Retinal pigment epithelial cell (primary cell): Measurements from ENCODE around the gene SOBP.
A peak's percentile ranks its signal among the peaks of the same experiment; 100 is the strongest.

ENCODE experiments used
- DNase-seq: peaks from one replicate; pipeline ENCODE4 v3.0.0-alpha.2; 2010; ENCODE audit warnings: low read depth
- H3K4me3 ChIP-seq: 2 replicates; pipeline ENCODE4 v1.5.1; 2011; ENCODE audit warnings: mild to moderate bottlenecking, low read length, control low read depth, moderate library complexity
- CTCF ChIP-seq: conservative IDR thresholded peaks from 2 replicates; pipeline ENCODE4 v1.5.1; 2011; ENCODE audit warnings: low read depth, low read length, control low read depth, inconsistent platforms

The SOBP gene

DNA sequence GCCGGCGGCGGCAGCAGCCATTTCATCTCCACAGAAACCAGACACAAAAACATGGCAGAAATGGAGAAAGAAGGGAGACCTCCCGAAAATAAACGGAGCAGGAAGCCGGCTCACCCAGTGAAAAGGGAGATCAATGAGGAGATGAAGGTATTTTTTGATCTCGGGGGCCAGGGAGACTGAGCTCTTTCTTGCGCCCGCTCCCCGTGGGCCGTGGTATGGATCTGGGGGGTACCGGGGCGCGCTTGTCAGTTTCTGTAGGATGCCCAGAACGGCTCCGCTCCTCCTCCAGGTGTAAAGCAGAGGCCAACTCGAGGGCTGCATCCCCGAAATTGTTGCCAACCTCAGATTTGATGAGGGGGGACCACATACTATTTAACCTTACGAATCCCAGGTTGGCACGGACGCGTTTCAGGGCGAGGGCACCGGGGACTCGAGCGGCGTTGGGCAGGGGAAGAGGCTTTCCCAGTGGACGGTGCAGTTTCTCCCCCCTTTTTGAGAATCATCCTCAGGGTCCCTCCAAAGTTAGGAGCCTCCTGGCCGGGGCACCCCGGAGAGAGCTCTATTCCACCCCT lies 735 bp downstream of the SOBP start:
- no peak for DNase-seq

GRCh38 chr6:107491138-107491609 lies 1.3 kb downstream of the SOBP start:
- no peak for TF ChIP-seq CTCF
- DNase-seq: no peak
- H3K4me3 ChIP-seq: peak overlapping the region; percentile 64

More for the DNA sequence above, 735 bp downstream of the SOBP start:
- no peak for TF ChIP-seq CTCF
- peak overlapping the region; percentile 64 for H3K4me3 ChIP-seq

- H3K4me3 ChIP-seq: no peak overlapping the region
- TF ChIP-seq CTCF: no peak
- DNase-seq: no peak
Observed at GRCh38 chr6:107491760-107492660, 2.1 kb downstream of the SOBP start.

DNA sequence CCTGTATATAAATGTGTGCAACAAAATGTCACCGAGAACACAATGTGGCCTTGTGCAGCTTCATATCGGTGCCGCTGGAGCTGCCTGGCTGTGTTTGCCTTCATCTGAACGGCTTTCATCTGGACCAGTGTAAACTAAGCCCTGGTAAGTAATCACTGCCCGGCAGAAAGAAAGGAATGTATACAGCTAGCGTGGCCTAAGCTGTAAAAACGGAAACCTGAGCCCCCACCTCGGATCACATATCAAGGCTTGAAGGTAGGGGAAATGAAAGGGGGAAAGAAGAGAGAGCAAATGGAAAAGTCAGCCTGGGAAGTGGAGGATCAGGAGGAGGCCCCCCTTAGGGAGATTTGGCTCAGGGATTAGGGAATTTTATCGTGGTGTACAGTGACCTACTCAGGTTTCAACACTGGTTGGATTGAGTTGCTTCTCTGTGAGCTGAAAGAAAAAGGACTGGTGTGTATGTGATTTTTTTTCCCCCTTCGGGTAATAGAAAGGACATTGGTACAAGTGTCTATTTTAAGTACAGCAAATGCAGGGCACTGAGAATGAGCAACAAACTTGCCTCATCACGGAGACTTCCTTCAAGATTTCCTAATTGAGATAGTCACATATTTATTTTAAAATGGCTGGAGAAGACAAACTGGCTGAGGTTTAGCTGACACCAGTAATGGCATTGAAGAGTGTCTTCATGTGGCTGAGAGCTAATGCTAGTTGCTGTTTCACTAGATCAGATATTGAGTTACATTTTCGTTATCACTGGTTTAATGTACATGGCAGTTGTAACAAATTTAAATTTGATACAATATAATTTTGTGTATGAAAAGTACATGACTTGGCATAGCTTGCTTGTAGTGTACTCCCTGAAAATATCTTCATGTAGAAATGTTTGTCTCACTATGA lies 3.5 kb downstream of the SOBP start:
- peak; percentile 18 for DNase-seq
- no peak for TF ChIP-seq CTCF
- peak overlapping the region; percentile 16 for H3K4me3 ChIP-seq

GRCh38 chr6:107495196-107495643 lies 5.3 kb downstream of the SOBP start:
- no peak for TF ChIP-seq CTCF
- no peak overlapping the region for H3K4me3 ChIP-seq
- no peak for DNase-seq

DNA sequence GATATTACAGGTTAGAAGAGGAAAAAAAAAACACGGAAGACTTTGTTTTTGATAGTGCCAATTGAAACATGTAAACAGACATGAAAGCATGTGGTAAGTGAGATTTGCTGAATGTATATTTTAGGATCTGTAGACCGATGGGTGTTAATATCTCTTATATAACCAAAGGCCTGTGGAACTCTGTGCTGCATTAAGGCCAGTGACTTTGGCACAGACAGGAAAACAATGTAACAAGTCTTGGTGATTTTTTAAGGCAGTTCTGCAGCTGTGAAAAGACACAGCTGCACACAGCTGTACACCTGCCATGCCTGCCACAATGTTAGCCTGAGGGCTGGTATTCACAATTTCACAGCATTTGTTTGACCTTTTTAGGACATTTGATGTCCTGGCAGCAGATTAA lies 6.1 kb downstream of the SOBP start:
- H3K4me3 ChIP-seq: no peak overlapping the region
- TF ChIP-seq CTCF: no peak
- no peak for DNase-seq
